A172 (cell line): ENCODE data around the gene TTC28. TPM values are rescaled to one million over a fixed set of nuclear protein-coding genes. Genes with fewer than 3 reads are reported as not detected.
A peak's percentile ranks its signal among the peaks of the same experiment; 100 is the strongest.
"Not testable (repeated sequence)": the region's sequence is repeated elsewhere in the genome, so short reads cannot be mapped to it uniquely, and the experiment has no call there.

Experiments used
- DNase-seq: peaks from one replicate; pipeline ENCODE4 v3.0.0-alpha.2; 2015; ENCODE audit warnings: low spot score
- total RNA-seq: library from RNA; depleted of rRNA; stranded (reverse); fragments of >200 nt; shearing (Covaris generic); gene quantifications from 2 replicates; pipeline ENCODE4 v1.2.3, GENCODE V29; 2014; rRNA removed

Gene TTC28
- 0.45 and 5.5 TPM in 2 replicates for total RNA-seq

DNA sequence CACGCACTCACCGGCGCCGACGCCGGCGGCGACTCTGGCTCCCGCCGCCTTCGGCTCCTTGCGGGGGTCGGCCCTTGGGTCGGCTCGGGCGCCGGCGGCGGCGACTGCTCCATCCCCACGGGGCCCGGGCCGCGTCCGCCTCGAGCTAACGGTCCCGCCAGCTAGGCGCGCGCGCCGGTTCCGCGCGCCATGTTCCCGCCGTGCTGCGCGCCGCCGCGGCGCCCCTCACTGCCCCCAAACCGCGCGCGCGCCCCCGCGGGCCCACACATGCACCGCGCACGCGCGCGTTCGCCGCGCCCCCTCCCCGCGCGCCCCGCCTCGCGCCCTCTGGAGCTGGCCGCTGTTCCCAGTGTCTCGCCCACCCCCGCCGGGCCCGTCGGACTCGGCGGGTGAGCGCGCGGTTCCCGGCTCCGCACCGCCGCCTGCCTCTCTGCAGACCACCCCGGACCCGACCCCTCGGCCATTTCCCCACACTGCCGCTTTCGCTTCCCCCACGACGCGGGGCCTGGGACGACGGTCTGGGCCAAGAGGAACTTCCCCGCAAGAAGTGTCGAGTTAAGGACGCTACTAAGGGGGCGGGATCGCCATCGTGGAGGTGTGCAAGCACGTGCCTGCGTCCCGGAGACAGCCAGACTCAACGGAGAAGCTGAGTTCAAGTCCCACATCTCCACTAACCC lies at the start of gene TTC28:
Gene TTC28, minus strand, starts transcription at position 230 of the 677 bp plus-strand sequence. Its CDS starts 117 bp downstream, at position 113.
- DNase-seq: not testable (repeated sequence)

DNA sequence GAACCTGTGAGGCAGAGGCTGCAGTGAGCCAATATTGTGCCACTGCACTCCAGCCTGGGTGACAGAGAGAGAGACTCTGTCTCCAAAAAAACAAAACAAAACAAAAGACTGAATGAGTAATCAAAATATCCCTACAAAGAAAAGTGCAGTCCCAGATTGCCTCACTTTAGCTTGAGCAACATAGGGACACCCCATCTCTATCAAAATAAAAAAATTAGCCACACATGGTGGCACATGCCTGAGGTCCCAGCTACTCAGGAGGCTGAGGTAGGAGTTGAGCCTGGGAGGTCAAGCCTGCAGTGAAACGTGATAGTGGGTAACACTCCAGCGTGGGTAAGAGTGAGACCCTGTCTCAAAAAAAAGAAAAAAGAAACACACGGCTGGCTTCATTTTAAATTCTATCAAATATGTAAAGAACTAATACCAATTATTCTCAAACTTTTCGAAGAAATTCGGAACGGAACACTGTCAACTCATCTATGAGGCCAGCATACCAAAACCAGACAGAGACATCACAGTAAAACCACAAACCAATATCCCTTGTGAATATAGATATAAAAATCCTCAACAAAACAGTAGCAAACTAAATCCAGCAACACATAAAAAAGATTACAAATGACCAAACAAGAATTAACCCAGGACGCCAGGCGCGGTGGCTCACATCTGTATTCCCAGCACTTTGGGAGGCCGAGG lies 49.1 kb upstream of the TTC28 start:
- DNase-seq: no peak

DNA sequence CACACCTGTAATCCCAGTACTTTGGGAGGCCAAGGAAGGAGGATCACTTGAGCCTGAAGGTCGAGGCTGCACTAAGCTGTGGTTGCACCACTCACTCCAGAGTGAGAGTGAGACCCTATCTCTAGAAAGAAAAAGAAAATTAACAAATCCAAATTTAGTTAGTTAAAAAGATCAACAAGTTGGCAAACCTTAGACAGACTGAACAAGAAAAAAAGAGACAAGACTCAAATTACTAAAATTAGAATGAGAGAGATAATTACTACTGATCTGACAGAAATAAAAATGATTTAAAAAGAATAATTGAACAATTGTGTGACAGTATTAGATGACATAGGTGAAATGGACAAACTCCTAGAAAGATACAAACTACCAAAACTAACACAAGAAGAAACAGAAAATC lies 48.4 kb upstream of the TTC28 start:
- DNase-seq: no peak

DNA sequence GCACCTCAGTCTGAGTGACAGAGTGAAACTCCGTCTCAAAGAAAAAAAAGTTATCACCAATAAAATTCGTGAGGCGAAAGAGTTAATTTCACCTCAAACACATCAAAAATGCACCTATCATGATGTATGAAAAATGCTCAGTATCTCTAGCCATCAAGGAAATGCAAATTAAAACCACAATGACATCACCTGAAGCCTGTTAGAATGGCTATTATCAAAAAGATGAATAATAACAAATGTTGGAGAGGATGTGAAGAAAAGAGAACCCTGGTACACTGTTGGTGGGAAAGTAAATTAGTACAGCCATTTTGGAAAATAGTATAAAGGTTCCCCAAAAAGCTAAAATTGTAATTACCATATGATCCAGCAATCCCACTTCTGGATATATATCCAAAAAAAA lies 38.4 kb upstream of the TTC28 start:
- no peak for DNase-seq

DNA sequence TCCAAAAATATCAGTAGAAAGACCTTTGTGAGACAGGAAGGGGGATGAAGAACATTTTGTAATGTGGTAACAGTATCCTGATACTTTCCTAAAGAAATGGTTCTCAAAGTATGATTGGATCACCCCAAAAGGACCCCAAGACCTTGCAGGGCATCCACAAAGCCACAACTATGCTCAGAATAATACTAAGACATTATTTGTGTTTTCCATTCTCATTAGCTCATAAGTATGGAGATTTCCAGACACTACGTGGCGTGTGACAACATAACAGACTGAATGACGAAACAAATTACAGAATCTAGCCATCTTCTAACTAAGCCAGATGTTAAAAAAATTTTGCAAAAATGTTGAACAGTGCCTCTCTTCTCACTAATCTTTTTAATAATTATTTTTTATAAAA lies 37.0 kb upstream of the TTC28 start:
- no peak for DNase-seq

DNA sequence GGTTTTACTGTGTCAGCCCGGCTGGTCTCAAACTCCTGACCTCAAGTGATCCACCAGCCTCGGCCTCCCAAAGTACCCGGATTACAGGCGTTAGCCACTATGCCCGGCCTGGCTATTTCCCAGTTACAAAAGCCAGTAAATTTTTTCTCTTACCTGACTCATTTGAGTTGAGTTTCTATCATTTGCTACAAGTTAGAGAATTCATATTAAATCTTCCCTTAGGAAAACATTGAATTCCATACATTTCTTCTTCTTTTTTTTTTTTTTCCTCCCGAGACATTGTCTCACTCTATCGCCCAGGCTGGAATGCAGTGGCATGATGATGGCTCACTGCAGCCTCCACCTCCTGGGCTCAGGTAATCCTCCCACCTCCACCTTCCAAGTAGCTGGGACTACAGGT lies 36.0 kb upstream of the TTC28 start:
- no peak for DNase-seq

DNA sequence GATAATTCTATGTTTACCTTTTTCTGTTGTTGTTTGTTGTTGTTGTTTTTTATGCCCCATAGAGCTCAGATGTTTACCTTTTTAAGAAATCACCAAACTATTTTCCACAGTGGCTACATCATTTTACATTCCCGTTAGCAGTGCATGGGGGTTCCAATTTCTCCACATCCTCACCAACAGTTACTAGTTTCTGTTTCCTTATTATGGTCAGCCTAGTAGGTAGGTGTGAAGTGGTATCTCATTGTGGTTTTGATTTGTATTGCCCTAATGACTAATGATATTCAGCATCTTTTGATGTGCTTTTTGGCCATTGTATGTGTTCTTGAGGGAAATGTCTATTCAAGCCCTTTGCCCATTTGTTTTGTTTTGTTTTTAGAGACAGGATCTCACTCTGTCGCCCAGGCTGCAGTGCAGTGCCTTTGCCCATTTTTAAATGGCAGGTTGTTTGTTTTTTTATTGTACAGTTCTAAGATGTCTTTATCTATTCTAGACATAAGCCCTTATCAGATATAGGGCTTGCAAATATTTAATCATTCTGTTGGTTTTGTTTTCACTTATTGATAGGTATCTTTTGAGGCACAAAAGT lies 34.5 kb upstream of the TTC28 start:
- no peak for DNase-seq

DNA sequence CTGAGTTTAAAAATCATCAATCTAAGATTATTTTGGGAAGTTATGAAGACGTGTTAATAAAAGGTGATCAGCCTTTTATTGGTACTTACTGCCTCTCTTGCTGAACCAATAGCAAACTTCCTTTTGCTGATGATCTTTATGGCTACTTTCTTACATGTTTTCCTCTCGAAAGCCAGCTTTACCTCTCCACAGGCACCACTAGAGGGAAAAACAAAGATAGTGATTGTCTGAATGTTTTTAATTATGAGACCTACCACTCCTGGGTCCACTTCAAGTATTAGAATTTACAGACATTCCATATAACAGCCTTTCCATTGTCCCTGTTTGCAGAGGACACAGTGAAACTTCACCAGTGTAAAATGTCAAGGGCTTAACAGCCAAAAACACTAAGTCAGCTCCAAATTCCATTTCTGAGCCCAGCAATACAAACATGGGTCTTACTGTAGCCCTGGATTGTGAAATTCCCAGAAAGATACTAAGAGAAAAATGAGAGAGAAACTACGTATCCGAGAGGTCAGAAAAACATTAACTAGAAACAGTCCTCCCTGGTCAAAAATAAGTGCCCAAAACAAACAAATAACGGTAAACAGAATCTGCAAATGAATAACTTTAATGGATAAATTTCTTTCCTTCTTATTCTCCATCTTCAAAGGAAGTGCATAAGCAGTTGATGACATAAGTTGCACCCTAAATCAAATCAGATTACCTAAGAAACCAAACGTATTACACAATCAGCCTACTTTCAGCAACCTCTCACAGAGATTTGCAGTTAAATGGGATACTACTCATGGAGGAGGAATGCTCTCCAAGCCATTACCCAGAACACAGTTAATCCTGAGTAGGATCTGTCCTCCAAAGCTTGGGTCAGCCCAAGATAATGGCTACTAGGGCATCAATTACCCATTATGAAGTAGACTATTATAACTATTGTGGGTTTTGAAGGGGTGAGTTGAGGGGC lies 32.5 kb upstream of the TTC28 start:
- peak; percentile 80 for DNase-seq

DNA sequence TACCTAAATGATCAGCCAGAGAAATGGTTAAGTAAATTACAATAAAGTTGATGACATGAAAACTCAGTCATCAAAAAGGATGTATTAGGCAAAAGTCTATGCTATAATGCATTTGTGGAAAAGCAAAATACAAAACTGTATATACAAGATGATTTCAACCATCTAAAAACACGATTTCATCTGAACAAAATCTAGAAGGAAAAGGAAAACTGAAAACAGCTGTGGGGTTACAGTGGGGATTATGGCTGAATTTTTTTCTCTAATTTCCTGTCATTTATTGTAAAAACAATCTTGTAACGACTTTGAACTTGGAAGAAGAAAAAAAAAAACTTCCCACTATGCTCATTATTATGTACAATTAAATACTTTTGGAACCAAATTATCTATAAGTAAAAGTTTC lies 31.7 kb upstream of the TTC28 start:
- DNase-seq: no peak

DNA sequence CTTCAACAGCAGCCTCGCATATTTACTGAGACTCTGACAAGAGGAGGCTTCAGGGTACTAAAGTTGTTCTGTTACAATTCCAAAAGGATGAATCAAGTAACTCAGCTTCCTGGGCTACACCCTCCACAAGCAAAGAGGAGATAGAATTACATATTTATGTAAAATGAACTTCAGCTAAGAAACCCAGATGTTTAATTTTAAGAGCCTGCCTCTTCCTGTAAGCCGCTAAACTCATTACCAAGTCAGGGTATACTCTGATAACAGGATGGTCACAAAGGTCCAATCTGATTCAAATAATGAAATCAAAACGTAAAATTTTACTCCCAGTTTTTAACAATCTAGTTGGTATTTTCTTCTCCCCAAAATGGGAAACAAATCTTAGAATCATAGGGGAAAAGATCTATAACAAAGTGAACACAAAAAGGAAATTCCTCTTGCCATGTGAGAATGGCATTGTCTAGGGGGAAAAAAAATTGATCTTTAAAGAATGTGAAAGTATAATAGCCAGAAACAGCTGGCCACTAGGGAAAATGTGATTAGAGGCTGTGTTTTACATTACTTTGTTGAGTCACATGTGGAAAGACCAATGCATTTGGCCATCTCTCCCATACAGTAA lies 31.0 kb upstream of the TTC28 start:
- peak; percentile 14 for DNase-seq

DNA sequence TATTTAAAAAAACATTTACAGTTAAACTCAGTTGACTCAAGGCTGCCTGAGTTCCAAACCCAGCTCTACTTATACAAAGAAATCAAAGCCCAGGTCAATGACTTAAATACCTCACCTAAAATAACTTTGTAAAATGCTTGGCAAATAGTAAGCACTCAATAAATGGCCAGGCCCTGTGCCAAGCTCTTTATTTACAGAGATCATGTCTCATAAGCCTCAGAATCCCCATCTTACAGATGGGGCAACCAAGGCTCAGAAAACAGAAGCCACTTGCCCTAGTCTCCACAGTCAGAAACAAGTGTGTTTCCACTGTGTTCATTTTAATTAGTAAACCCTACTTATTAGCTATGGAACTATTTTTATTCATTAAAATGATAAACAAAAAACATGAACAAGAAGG lies 30.5 kb upstream of the TTC28 start:
- DNase-seq: no peak

DNA sequence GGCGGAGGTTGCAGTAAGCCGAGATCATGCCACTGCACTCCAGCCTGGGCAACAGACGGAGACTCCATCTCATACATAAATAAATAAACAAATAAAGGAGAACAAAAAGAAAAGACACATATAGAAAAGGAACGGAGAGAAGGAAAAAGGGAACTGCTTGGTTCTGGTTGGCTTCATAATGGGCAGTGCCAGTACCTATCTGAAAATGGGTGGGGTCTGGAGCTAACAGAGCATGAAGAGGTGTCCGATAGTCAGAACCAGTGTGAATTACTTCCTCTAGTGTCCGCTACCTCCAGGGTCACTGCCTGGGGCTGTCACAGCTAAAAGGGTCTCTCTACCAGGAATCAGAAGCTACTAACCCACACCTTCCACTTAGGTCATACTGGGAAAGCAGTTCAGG lies 27.2 kb upstream of the TTC28 start:
- no peak for DNase-seq

DNA sequence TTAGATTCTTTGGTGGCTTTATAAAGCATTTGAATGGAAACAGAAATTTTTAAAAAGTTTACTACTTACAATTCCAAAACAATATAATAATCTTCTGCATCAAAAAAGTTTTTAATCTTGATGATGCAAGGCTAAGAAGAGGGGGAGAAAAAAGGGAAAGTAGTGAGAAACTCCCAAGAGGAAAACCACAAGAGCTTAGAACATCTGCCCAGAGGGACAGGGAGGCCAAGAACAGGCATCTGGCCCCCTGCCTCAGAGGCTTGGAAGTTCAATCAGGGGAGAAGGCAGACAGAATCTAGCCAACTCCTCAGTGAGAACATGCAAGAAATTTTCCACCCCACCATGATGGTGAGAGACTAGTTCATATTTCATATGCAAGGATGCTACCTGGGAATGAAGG lies 23.8 kb upstream of the TTC28 start:
- DNase-seq: no peak

DNA sequence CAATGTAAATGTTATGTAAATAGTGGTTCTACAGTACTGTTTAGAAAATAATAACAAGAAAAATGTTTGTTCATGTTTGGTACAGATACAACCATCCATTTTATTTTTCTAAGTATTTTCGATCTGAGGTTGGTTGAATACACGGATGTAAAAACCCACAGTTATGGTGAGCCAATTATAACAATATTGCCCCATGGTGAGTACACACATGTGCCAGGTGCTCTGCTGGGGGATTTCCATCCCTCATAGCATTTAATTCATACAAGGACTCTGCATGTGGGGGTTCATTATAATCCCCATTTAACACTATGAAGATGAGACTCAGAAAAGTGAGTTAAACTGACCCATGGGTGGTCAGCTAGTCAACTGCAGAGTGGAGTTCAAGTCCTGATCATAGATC lies 23.3 kb upstream of the TTC28 start:
- DNase-seq: no peak

DNA sequence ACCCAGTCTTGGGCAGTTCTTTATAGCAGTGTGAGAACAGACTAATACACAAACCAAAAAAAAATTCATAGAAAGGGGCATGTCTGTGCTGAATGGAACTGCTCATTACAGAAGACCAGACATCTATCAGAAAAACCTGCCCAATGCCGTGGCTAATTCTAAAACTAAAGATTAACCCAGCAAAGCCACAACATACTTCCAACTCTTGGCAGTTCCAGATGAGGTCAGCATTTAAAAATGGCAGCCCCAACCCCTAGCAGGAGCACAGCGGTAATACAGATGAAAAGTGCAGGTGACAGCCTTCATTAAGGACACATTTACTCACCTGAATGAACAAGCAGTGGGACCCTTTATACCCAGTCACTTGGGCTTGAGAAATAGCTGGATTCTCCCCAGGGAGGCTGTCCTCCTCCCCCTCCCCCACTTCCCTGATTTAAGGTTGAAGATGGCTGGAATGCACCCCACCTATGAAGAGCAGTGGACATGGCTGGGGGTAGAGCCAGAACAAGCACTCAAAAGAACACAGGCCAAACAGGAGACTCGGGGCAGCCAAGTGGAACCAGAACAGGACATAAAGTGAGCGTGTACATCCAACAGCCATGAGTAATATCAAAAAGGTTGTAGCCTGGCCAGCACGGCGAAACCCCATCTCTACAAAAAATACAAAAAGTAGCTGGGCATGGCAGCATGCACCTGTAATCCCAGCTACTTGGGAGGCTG lies 13.6 kb upstream of the TTC28 start:
- not testable (repeated sequence) for DNase-seq

DNA sequence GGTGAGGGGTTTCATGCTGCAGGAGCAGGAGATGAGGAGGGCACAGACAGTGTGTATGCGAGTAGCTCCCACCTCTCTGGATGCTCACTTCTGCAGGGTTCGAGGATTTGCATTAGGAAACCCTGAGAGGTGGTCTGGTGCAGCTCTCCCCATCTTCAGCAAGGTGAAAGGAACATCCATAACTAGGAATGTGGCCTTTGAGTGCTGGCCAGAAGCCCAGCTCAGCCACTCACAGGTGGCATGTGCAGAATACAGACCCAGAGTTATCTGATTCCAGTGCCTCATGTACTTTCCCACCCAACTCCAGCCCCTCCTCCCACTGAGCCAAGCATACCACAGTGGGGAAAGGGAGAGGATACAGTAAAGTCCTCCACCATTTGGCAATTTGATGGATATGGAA lies 10.2 kb upstream of the TTC28 start:
- DNase-seq: not testable (repeated sequence)

DNA sequence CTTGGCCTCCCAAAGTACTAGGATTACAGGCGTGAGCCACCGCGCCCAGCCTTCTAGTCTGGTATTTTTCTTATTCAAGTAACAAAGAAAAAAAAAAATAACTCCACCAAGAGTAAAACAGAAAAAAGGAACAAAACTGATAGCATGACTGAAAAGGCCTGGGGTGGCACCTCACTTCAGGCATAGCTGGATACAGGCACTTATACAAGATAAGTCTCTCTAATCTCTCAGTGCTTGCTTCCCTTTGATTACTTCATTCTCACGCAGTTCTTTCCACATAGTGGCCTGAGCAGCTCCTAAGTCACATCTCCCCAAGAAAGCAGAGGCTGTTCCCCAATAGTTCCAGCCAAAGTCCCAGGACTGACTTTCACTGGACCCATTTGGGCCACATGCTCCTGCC lies 3.3 kb upstream of the TTC28 start:
- not testable (repeated sequence) for DNase-seq

DNA sequence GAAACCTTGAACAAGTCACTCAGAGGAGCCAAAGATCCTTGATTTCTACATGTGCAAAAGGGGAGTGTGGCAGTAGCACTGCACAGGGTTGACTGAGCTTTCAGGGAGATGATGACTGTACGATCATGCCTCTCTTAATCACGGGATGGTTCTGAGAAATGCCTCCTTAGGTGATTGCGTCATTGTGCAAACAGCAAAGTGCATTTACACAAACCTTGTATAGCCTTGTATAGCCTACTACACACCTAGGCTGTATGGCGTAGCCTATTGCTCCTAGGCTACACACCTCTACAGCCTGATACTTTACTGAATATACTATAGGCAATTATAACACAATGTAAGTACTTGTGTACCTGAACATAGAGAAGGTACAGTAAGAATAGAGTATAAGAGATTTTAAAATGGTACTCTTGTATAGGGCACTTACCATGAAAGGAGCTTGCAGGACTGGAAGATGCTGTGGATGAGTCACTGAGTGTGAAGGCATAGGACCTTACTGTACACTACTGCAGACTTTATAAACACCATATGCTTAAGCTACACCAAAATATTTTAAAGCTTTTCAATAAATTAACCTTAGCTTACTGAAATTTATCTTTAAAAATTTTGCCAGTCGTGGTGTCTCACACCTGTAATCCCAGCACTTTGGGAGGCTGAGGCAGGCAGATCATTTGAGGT lies 1.3 kb upstream of the TTC28 start:
- not testable (repeated sequence) for DNase-seq

DNA sequence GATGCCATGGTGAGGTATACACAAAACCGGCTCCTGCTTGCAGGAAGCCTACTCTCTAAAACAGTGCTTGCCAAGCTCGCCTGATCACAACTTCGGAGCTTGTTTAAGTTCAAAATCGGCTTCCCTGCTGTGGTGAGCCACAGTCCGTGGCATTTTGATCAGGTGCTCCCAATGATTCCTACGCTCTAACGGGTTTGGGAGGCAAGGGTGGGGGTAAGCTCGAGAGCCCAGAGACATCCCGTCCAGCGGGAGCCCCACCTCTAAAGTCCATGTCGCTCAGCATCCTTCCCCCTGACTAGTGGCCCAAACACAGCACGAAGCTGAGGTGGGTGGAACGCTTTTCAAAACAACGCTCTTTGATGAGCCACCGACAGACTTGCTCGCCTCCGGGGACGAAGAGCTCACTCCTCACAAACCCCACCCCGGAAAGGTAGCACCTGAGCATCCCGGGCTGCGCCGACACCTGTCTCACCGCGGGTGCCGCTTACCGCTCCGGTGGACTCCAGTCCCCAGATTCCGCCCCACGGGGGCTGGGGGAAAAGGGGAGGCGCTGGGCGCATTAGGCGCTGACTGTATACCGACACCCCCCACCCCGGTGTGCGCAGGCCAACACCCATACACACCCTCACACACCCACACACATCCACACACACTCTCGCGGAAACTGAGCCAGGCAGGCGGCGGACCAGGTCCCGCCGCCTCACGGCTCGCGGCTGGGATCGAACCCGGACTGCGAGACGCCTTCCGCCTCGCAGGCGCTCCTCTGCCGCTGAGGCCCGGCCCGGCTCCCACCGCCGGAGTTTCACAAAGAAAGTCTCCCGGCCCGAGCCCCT lies 646 bp downstream of the TTC28 start:
- not testable (repeated sequence) for DNase-seq
